Breast epithelium (tissue), 4 donors: Measurements from ENCODE around the gene TMIE. TPM values are rescaled to one million over a fixed set of nuclear protein-coding genes. Genes with fewer than 3 reads are reported as not detected.

Experiments used
- DNase-seq, 2 donors: peaks; one replicate each; pipeline ENCODE4 v3.0.0-alpha.2; 2019; ENCODE audit warnings: low spot score in 2 of 2
- H3K27ac ChIP-seq, 2 donors: fragments of 200-600 bp; sonication (generic) in 1 of 2; one replicate each; pipeline ENCODE4 v1.5.1; 2016 to 2019; ENCODE audit warnings: mild to moderate bottlenecking in 1 of 2
- H3K27me3 ChIP-seq, 2 donors: fragments of 200-600 bp; sonication (generic) in 1 of 2; one replicate each; pipeline versions ENCODE4 v1.5.1 to v1.6.0; 2017 to 2019; ENCODE audit warnings: control low read depth in 1 of 2, mild to moderate bottlenecking in 1 of 2
- H3K36me3 ChIP-seq: fragments of 200-600 bp; one replicate; pipeline ENCODE4 v1.5.1; 2019
- H3K4me1 ChIP-seq, 2 donors: fragments of 200-600 bp; sonication (generic); one replicate each; pipeline ENCODE4 v1.5.1; 2016 to 2019; ENCODE audit warnings: control low read depth in 1 of 2
- H3K4me3 ChIP-seq, 3 donors: fragments of 200-600 bp; sonication (generic); 1 replicate in 2 of 3; 2 replicates in 1 of 3; pipeline ENCODE4 v1.5.1; 2016 to 2019; ENCODE audit warnings: mild to moderate bottlenecking in 3 of 3, moderate library complexity in 2 of 3
- H3K9me3 ChIP-seq, 2 donors: fragments of 200-600 bp; sonication (generic) in 1 of 2; one replicate each; pipeline ENCODE4 v1.5.1; 2016 to 2019; ENCODE audit warnings: control low read depth in 1 of 2
- CTCF ChIP-seq, 3 donors: fragments of 450-650 bp; IDR thresholded peaks; one replicate each; pipeline ENCODE4 v1.5.1; 2016 to 2017; ENCODE audit warnings: antibody characterized with exemption in 3 of 3, mild to moderate bottlenecking in 3 of 3, moderate library complexity in 3 of 3
- POLR2A ChIP-seq: fragments of 450-650 bp; IDR thresholded peaks from one replicate; pipeline ENCODE4 v1.6.1; 2016; ENCODE audit warnings: antibody characterized with exemption, mild to moderate bottlenecking, moderate library complexity
- POLR2AphosphoS5 ChIP-seq, 3 donors: sonication (generic); formaldehyde crosslinking; IDR thresholded peaks; one replicate each; pipeline ENCODE4 v1.6.1; 2017; ENCODE audit warnings: antibody characterized with exemption in 3 of 3
- intact Hi-C: fragments of 100-400 bp; cut with DNase I; formaldehyde crosslinking; loops from one replicate; pipeline ENCODE4 v1.15.1; 2023; ENCODE audit warnings: low total_unique reads
- total RNA-seq, 3 donors: library from RNA; depleted of rRNA; stranded (reverse); fragments of >200 nt; gene quantifications; one replicate each; pipeline ENCODE4 v1.1.0, GENCODE V29; 2016

Gene TMIE
- total RNA-seq, 3 donors from 2014 or later = not detected

- Histone ChIP-seq H3K4me1 (peaks cover 4 to 10% of the 10 kb centered on the region in 2 donors), H3K4me3 (no peak overlapping the region), H3K9me3 (no peaks in the 10 kb centered on the region), H3K36me3 (no peaks in the 10 kb centered on the region), H3K27ac (no peak overlapping the region), H3K27me3 (no peaks in the 10 kb centered on the region)
- DNase-seq = no peak
- intact Hi-C loops = no loop called here
- no peak for TF ChIP-seq CTCF (IDR thresholded peaks at IDR 0.05)
- no peak for TF ChIP-seq POLR2AphosphoS5 (IDR thresholded peaks at IDR 0.05)
- TF ChIP-seq POLR2A = no peak
Observed at GRCh38 chr3:46663591-46664135, 37.5 kb upstream of the TMIE start.

- DNase-seq = no peak
- Histone ChIP-seq H3K27me3 (no peaks in the 10 kb centered on the region), H3K4me1 (peaks cover 4 to 10% of the 10 kb centered on the region in 2 donors), H3K36me3 (no peaks in the 10 kb centered on the region), H3K4me3 (no peak overlapping the region), H3K9me3 (no peaks in the 10 kb centered on the region), H3K27ac (no peak overlapping the region)
- intact Hi-C loops = no loop called here
- TF ChIP-seq CTCF (IDR thresholded peaks at IDR 0.05) = no peak
- no peak for TF ChIP-seq POLR2A
- no peak for TF ChIP-seq POLR2AphosphoS5 (IDR thresholded peaks at IDR 0.05)
Observed at GRCh38 chr3:46664188-46664970, 36.8 kb upstream of the TMIE start.

GRCh38 chr3:46664971-46665762 is 36.0 kb upstream of the TMIE start:
- H3K27me3 ChIP-seq = no peaks in the 10 kb centered on the region
- no peak for TF ChIP-seq POLR2AphosphoS5 (IDR thresholded peaks at IDR 0.05)
- no peak for TF ChIP-seq POLR2A
- no peaks in the 10 kb centered on the region for H3K9me3 ChIP-seq
- no peak overlapping the region for H3K27ac ChIP-seq
- intact Hi-C loops = no loop called here
- no peaks in the 10 kb centered on the region for H3K36me3 ChIP-seq
- peaks cover 4 to 8% of the 10 kb centered on the region in 2 donors for H3K4me1 ChIP-seq
- no peak for DNase-seq
- H3K4me3 ChIP-seq = no peak overlapping the region

- TF ChIP-seq POLR2AphosphoS5 (IDR thresholded peaks at IDR 0.05) (no peak), CTCF (IDR thresholded peaks at IDR 0.05) (no peak), POLR2A (no peak)
- Histone ChIP-seq H3K36me3 (no peaks in the 10 kb centered on the region), H3K27ac (no peak overlapping the region), H3K9me3 (no peaks in the 10 kb centered on the region), H3K27me3 (no peaks in the 10 kb centered on the region), H3K4me3 (no peak overlapping the region), H3K4me1 (peaks cover under 1 to 4% of the 10 kb centered on the region in 2 donors)
- intact Hi-C loops = no loop called here
- peak in 1 of 2 donors; percentile 30 for DNase-seq
Observed at GRCh38 chr3:46665763-46666452, 35.3 kb upstream of the TMIE start.

- TF ChIP-seq POLR2AphosphoS5 (IDR thresholded peaks at IDR 0.05) (no peak), CTCF (IDR thresholded peaks at IDR 0.05) (no peak), POLR2A (no peak)
- H3K27me3 ChIP-seq = no peaks in the 10 kb centered on the region
- H3K4me3 ChIP-seq = no peak overlapping the region
- no peaks in the 10 kb centered on the region for H3K9me3 ChIP-seq
- no peak overlapping the region for H3K27ac ChIP-seq
- peak in 1 of 2 donors; percentile 49 for DNase-seq
- peaks cover 0 to 4% of the 10 kb centered on the region in 2 donors for H3K4me1 ChIP-seq
- no peaks in the 10 kb centered on the region for H3K36me3 ChIP-seq
- intact Hi-C loops = no loop called here
Observed at GRCh38 chr3:46666453-46666845, 34.7 kb upstream of the TMIE start.
